Mesenteric fat pad (tissue), 1 donor: Measurements from ENCODE around the gene WRAP53. TPM values are rescaled to one million over a fixed set of nuclear protein-coding genes. Genes with fewer than 3 reads are reported as not detected.

Source experiments
- DNase-seq: peaks from one replicate; pipeline ENCODE4 v3.0.0-alpha.2; 2020; ENCODE audit warnings: low spot score
- total RNA-seq: library from RNA; stranded (reverse); fragmentation: NEBNext Ultra II Directional; extraction: Animal tissue kit (Norgen Biotek cat#: 25700); gene quantifications from one replicate; pipeline ENCODE4 v1.2.1, GENCODE V29; 2021
- donor health status: DM: yes; HTN: yes; CAD: no.

The WRAP53 gene
- total RNA-seq, 1 donor from 2014 or later = 4.9 TPM

GRCh38 chr17:7740481-7741001 lies 52.3 kb downstream of the WRAP53 start:
- no peak for DNase-seq

- DNase-seq = no peak
Measured at GRCh38 chr17:7742729-7743128, 54.5 kb downstream of the WRAP53 start.

- no peak for DNase-seq
Measured at GRCh38 chr17:7744416-7744815, 56.1 kb downstream of the WRAP53 start.

- DNase-seq = no peak
Measured at GRCh38 chr17:7745748-7746470, 57.6 kb downstream of the WRAP53 start.

GRCh38 chr17:7747635-7748071 lies 59.4 kb downstream of the WRAP53 start:
- DNase-seq = no peak

- DNase-seq = no peak
Measured at GRCh38 chr17:7748076-7748775, 59.9 kb downstream of the WRAP53 start.

- DNase-seq = no peak
Measured at GRCh38 chr17:7750321-7750821, 62.1 kb downstream of the WRAP53 start.

Other genes starting within 250 kb of the WRAP53 start
- gene FGF11, start 249.0 kb upstream of the WRAP53 start, total RNA-seq = 2.4 TPM
- 6.8 TPM for gene CHRNB1, start 243.4 kb upstream of the WRAP53 start, total RNA-seq
- 72.5 TPM for gene ZBTB4, start 208.8 kb upstream of the WRAP53 start, total RNA-seq
- not detected for gene SLC35G6, start 207.0 kb upstream of the WRAP53 start, total RNA-seq
- gene POLR2A, start 204.1 kb upstream of the WRAP53 start, total RNA-seq = 102 TPM
- 43.0 TPM for gene TNFSF12, start 139.4 kb upstream of the WRAP53 start, total RNA-seq
- 26.3 TPM for gene TNFSF13, start 129.7 kb upstream of the WRAP53 start, total RNA-seq
- gene SENP3, start 126.6 kb upstream of the WRAP53 start, total RNA-seq = 48.7 TPM
- 286 TPM for gene CD68, start 108.8 kb upstream of the WRAP53 start, total RNA-seq
- gene MPDU1, start 104.6 kb upstream of the WRAP53 start, total RNA-seq = 55.2 TPM
- gene SOX15, start 98.4 kb upstream of the WRAP53 start, total RNA-seq = not detected
- 36.1 TPM for gene FXR2, start 73.6 kb upstream of the WRAP53 start, total RNA-seq
- gene SAT2, start 60.7 kb upstream of the WRAP53 start, total RNA-seq = 73.6 TPM
- 0.71 TPM for gene SHBG, start 58.3 kb upstream of the WRAP53 start, total RNA-seq
- 1.4 TPM for gene ATP1B2, start 37.6 kb upstream of the WRAP53 start, total RNA-seq
- gene TP53, start 987 bp upstream of the WRAP53 start, total RNA-seq = 42.3 TPM
- gene EFNB3, start 16.7 kb downstream of the WRAP53 start, total RNA-seq = 0.58 TPM
- 0.26 TPM for gene DNAH2, start 29.3 kb downstream of the WRAP53 start, total RNA-seq
- 92.5 TPM for gene KDM6B, start 145.7 kb downstream of the WRAP53 start, total RNA-seq
- gene TMEM88, start 166.6 kb downstream of the WRAP53 start, total RNA-seq = 34.2 TPM
- gene NAA38, start 169.1 kb downstream of the WRAP53 start, total RNA-seq = 68.3 TPM
- 16.7 TPM for gene CYB5D1, start 169.5 kb downstream of the WRAP53 start, total RNA-seq
- 40.9 TPM for gene CHD3, start 200.3 kb downstream of the WRAP53 start, total RNA-seq
- 0.80 TPM for gene RNF227, start 227.8 kb downstream of the WRAP53 start, total RNA-seq
- gene KCNAB3, start 241.4 kb downstream of the WRAP53 start, total RNA-seq = 1.3 TPM
- gene TRAPPC1, start 243.5 kb downstream of the WRAP53 start, total RNA-seq = 97.5 TPM
- gene CNTROB, start 243.7 kb downstream of the WRAP53 start, total RNA-seq = 17.5 TPM